GM12892 (cell line): ENCODE results near the gene KRTAP4-2.

Source experiments
- DNase-seq: peaks from one replicate; pipeline ENCODE4 v3.0.0; 2011; ENCODE audit not compliant: insufficient read length
- FAIRE-seq: peaks from 2 replicates; lab custom pipeline; 2011; peaks lifted over from hg19 to GRCh38; lab: Jason Lieb, UNC
- POLR2A ChIP-seq: IDR thresholded peaks from 2 replicates; pipeline ENCODE4 v1.6.1; 2011; ENCODE audit warnings: low read depth, low read length, control low read depth
- POLR2AphosphoS5 ChIP-seq: IDR thresholded peaks from 2 replicates; pipeline ENCODE4 v1.6.1; 2011; ENCODE audit warnings: low read depth, low read length, control low read depth
- TAF1 ChIP-seq: IDR thresholded peaks from 2 replicates; pipeline ENCODE4 v1.6.1; 2011; ENCODE audit warnings: low read depth, mild to moderate bottlenecking, control low read depth, low read length, borderline replicate concordance

The KRTAP4-2 gene

GRCh38 chr17:41133880-41134735 is 43.9 kb downstream of the KRTAP4-2 start:
- DNase-seq (no peak), FAIRE-seq (no peak)
- no peak for TF ChIP-seq POLR2AphosphoS5
- no peak for TF ChIP-seq POLR2A
- TF ChIP-seq TAF1, result no peak

- no peak for TF ChIP-seq POLR2A
- no peak for TF ChIP-seq POLR2AphosphoS5
- no peak for TF ChIP-seq TAF1
- FAIRE-seq (no peak), DNase-seq (no peak)
Measured at GRCh38 chr17:41131979-41132378, 46.0 kb downstream of the KRTAP4-2 start.
